Fibroblast of upper back skin (primary cell): ENCODE measurements around the gene MVD.
A peak's percentile ranks its signal among the peaks of the same experiment; 100 is the strongest.

ENCODE experiments used
- DNase-seq: peaks from one replicate; pipeline ENCODE4 v3.0.0-alpha.2; 2013

The MVD gene

DNA sequence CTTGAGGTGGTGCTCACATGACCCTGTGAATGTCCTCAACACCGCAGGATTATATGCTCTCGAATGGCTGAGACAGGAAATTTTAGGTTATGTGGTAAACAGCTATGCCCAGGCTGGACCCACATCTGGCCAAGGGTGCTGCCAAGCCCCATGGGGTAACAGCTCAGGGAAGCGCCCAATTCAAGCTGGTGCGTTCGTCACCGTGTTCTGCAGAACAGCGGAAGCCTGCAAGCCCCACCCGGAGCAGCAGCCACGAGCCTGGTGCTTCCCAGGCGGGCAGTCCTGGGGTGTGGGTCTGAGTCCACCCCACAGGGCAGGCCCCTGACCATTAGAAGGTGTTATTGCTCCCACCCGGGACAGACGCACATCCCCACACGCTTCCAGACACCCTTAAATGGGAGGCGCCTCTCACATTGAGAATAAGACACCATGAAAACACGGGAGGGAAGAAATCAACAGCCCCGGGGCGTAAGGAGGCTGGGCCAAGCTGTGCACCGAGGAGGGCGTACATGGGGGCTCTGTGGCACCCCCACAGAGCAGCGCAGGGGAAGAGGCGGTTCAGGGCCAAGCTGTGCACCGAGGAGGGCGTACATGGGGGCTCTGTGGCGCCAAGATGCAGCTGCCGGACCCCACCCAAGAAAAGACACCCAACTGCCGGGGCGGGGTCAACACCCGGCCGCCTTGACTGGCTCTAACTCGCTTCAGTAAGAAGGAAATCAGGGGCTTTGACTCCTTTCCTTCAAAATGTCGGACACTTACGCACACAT, 9.1 kb downstream of the MVD start:
- no peak for DNase-seq

DNA sequence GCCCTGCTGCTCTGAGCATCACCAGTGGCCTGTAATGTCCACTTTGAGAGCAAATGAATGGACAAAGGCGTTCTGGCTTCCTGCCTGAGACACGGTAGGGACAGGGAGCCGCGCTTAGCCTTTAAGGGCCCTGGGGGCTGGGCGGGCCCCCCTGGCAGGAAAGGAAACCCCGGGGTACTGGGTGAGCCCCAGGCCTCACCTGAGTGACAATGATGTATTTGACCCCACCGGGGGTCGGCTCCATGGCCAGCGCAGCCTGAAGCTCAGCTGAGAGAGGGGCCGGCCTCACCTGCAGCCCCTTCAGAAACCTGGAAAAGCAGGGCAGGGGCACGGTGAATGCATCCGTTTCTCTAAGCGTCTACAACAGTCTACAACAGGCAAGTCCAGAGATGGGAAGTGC, 9.8 kb downstream of the MVD start:
- DNase-seq: no peak

DNA sequence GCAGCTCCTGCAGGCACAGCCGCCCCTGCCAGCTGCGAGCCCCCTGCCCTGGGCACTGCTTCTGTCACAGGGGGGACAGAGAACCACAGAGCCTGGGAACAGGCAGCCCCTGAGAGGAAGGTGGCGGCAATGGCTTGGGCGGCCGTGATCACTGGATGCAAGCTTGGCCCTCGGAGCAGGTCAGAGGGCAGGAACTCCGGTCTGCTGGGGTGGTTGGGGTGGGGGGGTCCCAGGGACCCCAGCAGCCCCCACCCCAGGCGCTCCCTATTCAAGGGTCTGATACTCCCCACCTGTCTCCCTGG, 10.2 kb downstream of the MVD start:
- no peak for DNase-seq

DNA sequence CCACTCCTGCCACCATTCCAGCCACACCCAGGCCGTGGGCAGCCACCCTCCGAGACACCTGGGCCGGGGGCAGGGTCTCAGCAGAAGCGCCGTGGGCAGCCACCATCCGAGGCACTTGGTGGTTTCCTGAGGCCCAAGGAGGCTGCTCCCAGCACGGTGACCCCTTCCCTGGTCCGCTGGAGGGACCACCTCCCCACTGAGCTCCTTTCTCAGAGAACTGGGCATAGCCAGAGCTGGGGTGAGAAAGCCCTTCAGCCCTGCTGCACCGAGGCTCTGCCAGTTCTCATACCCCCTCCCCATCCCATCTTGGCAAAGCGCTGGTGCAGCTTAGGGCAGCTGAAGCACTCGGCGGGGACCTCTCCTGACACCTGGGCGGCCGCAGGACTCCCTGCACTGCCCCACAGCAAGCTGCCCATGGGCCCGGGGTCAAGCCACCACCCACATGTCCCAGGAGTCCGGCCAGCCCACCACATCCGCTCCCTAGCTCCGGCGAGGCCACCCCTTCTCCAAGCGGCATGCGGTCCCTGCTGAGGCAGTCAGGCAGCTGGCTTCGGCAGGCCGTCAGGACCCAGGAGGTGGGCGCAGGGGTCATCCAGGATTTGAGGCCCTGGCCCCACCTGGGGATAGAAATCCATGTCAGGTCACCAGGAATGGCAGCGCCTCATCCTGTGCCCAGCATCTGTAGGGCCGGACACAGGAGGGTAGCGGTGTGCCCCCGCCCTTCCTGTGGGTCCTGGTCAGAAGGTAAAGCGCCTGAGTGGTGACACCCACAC, 10.7 kb downstream of the MVD start:
- no peak for DNase-seq

DNA sequence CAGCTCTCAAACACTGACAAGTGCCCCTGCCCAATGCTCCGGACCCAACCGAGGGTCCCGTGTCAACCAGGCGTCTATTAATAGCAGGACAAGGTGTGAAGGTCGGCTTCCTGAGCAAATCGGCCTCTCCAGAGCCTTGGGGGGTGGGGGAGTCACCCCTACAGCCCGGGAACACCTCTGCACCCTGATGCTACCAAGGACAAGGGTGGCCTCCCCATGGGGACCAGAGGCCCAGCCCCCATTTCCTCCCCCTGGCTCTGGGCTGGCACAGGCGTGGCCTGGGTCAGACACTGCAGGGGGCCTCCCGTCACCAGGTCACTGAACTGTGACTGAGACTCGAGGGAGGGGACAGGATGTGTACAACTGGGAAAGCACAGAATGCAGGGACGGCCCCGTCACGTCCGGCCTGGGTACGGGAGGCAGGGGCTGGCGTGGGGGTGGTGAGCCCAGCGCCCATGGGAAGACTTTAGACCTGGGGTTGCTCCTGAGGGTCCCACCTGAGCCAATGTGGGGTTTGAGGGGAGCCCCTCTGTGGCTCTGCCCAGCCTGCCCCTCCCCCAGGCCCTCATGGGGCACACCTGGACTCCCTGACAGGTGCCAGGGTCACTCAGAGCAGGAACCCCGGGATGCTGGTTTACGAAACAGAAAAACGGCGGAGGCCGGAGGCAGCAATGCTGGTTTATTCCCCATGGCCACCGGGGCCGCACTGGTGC, 11.5 kb downstream of the MVD start:
- DNase-seq: no peak

DNA sequence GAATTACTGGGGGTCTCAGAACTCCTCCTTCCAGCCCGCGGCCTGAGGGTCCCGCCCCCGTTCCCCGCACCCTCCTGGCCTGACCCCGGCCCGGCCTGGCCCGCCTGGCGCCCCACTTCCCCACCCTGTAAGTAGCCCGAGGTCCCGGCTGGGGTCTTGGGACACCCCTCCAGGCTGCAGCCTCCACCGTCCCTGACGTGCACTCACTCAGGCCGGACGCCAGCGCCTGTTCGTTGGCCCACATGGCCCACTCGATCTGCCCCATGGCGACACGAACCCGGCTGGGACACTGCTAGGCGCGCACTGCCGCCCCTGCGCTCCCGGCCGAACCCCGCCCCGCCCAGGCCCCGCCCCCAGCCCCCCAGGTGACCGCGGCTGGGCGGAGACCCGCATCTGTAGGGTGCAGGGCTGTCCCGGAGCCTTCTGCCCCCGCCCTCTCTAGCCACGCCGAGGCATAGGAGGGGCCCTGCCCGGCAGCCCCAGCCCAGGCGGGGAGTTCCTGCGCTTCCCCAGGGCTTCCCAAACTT, 12.1 kb downstream of the MVD start, which contains the start of gene CYBA:
CYBA (minus strand) TSS at position 305 of the 527 bp plus-strand sequence; CDS start at position 265, 40 bp downstream.
- peak; percentile 54 for DNase-seq

DNA sequence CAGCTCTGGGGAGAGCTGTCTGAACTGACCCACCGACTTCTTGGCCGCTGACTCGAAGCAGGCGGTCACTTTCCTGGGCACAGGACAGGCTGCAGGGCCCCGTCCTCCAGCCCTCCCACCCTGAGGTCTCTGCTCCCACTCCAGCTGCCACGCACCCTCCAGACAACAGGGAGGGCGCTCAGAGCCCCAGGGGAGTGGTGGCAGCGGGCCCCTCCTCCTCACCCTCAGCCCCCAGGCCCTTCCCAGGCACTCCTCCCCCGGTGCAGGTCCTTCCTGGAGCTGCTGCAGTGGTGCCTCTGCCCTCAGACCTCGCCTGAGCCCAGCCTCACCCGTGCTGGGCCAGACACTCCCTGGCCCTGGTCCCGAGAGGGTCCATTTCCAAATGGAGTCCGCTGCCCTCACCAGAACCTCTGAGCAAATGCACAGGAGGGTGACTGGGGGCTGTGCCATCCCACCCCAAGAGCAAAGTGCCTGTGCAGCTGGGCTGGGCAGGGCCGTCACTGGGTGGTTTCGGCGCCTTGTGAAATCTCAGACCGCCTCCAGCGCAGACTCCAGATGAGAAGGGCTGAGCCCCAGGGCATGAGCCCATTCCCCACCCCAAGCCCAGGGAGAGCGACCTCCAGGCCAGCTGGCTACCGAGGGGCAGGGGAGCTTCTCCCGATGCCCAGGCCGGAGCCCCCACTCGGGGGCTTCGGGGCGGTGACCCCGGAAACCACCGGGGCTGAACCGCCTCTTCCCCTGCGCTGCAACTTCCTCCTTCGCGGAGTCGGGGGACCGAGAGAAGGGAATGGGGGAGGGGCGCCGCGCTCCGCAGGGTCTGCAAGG, 12.8 kb downstream of the MVD start:
- DNase-seq: peak; percentile 20

DNA sequence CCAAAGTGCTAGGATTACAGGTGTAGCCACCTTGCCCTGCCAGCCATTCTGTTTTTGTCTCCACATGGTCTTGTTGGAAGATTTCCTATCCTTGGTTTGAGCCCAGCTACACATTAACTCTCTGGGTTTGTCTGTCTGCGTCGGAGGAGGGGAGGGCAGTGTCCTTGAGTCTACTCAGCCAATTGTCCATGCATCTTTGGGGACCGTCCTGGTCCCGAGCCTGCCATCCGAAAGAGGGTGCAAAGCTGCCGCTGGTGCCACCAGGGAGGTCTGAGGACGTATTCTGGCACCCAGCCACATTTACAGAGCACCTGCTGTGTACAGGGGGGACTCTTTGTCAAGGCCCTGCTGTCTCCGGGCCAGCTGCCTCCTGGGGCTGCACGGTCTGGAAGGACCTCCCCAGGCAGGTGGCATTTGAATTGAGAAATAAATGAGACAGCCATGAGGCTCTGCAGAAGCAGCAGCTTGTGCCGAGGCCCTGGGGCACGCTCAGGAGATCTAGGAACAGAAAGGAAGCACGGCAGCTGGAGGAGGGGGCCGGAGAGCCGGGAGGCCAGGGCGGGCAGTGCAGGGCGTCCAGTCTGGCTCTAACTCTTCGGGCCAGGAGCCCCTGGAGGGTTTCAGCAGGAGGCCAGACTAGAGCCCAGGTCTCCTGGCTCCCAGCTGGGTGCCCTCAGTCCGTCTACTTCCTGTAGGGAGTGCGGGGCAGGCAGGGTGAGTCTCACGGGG, 13.5 kb downstream of the MVD start:
- no peak for DNase-seq

DNA sequence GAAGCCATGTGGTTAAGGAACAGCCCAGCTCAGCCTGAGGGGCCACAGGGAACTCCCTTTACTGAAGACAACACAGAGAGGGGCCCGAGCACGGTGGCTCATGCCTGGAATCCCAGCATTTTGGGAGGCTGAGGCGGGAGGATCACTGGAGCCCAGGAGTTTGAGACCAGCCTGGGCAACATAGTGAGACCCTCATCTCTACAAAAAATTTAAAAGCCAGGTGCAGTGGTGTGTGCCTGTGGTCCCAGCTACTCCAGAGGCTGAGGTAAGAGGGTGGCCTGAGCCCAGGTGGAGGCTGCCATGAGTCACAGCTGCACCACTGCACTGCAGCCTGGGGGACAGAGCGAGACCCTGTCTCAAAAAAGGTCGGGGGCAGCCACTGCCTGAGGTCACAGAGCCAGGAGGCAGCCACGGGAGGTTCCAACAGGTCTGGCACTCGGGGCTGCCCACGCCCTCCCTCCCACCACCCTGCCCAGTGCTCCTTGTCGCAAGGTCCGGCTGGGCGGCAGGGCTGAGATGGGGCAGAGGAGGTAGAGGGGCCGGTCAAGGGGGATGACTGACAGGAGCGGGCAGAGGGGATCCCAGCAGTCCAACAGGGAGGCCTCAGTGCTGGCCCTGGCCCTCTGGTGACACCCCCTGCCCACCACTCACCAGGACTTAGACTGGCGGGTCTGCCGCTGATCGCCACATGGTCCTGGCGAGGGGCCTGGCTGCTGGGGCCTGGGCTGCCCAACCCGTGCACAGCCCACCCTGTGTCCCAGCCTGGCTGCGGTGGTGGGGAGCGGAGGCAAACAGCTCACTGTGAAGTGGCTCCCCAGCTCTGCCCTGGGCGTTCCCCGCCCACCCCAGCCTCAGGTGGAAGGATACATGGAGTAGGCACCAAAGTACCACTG, 15.5 kb downstream of the MVD start:
- no peak for DNase-seq

DNA sequence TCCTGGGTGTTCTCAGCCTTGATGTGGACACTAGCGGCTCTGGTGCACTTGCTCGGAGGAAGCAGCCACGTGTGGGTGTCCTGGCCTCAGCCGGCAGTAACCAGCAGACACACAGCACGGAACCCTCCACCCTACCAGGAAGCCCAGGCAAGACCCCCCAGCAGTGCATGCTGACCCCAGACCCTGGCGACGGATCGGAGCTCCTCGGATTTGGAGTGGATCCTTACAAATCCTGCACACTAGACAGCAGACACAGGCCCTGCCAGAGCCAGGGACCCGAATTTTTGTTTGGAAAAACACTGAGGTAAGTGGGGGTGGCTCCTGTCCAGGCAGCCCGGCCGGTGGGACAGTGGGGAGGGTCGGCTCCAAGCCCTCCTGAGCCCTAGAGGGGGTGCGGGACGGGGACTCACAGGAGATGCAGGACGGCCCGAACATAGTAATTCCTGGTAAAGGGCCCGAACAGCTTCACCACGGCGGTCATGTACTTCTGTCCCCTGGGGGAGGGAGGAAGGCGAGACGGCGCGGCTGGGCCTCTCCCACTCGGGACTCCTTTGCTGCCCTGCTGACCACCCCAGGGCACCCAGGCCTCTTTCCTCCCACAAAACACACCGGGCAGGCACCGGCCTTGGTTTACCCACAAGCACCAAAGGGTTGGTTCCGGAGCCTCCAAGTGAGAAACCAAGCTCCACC, 16.4 kb downstream of the MVD start:
- DNase-seq: no peak

DNA sequence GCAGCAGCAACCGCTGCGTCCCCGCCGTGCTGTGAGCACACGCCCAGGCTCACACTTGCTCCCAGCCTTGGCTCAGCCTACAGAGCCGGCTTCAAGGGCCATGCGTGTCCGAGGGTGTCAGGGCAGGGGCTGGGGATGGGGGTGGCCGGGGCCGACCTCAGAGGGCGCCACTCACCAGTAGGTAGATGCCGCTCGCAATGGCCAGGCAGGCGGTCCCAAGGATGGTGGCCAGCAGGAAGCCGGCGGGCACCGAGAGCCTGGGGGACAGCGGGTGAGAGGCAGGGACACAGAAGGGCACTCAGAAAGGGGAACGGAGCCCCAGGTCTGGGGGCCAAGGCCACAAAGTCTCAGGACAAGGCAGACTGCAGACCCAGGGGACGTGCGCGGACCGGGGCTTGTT, 16.9 kb downstream of the MVD start:
- no peak for DNase-seq

DNA sequence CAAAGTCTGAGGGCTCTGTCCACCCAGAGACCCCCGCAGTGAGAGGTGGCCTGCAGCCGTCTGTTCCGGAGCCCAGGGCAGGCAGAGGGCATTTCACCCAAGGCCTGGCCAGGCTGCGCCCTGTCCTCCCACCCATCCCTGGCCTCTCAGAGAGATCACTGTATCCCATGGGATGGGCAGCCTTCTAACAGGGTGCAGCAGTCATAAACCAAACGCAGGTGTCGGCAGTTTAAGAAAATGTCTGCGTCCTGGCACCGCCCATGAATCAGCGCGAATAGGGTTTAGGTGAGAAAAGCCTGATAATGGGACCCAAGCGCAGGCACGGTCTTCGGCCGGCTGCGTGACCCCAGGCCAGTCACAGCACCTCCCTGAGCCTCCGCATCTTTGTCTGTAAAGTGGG, 17.4 kb downstream of the MVD start:
- no peak for DNase-seq

DNA sequence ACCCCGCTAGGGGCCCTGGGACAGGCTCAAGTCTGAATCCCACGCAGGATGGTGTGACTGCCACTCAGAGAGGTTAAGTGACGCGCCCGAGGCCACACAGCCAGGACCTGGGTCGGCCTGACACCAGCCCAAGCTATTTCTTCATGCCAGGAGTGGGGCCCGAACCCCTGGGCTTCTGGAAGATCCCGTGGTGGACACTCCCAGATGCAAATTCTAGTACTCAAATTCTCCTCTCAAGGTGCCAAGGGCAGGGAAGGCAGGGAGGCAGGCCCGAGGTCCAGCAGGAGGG, 19.3 kb downstream of the MVD start:
- DNase-seq: no peak

DNA sequence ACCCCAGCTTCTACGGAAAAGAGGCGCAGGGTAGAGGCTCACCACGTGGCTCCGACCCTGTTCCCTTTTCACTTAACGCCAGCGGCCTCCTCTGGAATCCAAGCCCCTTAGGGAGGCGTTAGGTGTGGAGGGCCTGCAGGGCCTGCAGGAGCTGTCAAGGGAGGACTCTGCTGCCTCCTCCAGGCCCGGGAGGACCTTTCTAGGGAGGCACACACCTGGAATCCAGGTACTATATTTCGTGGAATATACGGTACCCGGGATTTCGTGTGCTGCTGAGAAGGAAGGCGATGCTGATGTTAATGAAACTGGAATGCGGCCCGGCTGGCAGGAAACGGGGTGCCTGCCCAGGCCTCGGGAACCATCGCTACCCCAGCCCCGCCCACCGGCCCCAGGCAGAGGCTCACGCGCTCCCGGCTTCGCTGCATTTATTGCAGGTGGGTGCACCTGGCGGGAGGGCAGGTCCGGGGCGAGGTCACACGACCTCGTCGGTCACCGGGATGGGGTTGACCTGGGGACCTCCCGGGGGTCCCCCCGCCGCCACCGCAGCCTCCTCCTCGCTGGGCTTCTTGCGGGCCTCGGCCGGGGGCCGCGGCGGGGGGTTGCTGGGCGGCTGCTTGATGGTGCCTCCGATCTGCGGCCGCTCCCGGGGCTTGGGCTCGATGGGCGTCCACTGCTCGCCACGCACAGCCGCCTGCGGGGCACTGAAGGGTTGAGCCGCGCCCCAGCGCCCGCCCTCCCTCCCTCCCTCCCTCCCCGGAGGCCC, 19.8 kb downstream of the MVD start:
- no peak for DNase-seq

DNA sequence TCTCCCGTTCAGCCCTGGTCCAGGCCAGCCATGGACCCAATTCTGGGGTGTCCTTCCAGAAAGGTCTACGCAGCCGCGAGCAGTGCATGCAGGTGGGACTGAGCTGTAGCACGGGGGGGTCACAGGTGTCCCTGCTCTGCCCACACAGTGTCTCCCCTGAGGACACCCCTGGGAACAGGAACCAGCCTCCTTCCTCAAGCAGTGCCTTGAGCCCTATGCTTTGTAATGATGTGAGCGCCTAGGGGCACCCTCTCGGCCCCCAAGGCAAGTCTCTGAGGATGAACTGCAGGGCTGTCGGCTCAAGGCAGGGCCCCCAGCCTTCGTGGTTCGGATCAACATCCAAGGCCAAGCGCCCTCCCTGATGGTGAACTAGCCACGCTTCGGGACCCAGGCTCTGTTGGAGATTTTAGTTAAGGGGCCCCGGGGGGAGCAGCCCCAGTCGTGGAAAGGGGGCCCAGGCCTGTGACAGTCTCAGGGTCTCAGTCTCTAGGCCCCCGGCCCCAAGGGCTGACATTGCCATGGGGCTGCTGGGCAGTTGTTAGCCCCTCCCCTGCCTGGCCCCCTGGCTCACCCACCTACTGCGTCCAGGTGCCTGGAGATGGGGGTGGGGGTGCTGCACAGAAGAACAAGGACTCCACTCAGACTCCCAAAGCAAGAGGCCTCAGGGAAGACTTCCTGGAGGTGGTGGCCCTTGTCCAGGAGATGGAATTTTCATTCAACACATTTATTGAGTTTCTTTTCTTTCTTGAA, 22.2 kb downstream of the MVD start:
- no peak for DNase-seq

DNA sequence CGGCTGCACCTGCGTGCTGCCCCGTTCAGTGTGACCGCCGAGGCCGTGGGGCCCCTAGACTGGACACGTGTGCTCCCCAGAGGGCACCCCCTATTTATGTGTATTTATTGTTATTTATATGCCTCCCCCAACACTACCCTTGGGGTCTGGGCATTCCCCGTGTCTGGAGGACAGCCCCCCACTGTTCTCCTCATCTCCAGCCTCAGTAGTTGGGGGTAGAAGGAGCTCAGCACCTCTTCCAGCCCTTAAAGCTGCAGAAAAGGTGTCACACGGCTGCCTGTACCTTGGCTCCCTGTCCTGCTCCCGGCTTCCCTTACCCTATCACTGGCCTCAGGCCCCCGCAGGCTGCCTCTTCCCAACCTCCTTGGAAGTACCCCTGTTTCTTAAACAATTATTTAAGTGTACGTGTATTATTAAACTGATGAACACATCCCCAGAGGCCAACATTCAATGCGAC, 22.8 kb downstream of the MVD start:
- DNase-seq: no peak

DNA sequence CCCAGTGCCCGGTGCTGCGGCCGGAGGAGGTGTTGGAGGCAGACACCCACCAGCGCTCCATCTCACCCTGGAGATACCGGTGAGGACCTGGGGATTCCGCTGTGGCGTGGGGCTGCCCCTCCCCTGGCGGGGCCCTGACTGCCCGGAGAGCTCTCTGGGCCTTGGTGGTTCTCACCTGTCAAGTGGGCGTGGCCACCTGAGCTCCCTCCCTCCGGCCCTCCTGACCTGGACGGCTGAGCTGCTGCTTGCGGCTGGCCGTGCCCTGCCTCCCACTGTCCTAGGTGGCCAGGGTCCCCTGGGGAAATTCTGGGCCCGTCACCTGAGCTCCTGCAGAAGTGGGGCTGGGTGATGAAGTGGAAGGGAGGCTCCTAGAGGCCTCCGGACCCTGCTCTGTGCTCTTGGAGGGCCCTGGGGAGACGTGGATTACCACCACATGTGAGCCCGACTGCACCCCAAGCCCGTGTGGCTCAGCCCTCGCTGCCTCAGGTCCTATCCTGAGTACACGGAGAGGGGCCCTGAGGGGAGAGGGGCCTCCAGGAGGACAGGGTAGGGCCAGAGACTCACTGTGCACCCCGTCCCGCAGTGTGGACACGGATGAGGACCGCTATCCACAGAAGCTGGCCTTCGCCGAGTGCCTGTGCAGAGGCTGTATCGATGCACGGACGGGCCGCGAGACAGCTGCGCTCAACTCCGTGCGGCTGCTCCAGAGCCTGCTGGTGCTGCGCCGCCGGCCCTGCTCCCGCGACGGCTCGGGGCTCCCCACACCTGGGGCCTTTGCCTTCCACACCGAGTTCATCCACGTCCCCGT, 23.5 kb downstream of the MVD start:
- DNase-seq: no peak
